GM10266 (cell line): ENCODE results near the gene ALG12.

Source experiments
- DNase-seq: peaks from one replicate; pipeline ENCODE4 v3.0.0; 2012; ENCODE audit errors: extremely low spot score
- CTCF ChIP-seq: IDR thresholded peaks from 2 replicates; pipeline ENCODE4 v1.5.1; 2012; ENCODE audit warnings: mild to moderate bottlenecking, low read depth; ENCODE audit not compliant: control insufficient read depth, insufficient read depth; ENCODE audit errors: missing control alignments

The ALG12 gene

GRCh38 chr22:49872347-49872746, 45.9 kb downstream of the ALG12 start:
- no peak for DNase-seq
- TF ChIP-seq CTCF = no peak

- TF ChIP-seq CTCF = no peak
- DNase-seq = no peak
Measured at GRCh38 chr22:49871482-49871881, 46.8 kb downstream of the ALG12 start.

GRCh38 chr22:49869845-49870712, 48.2 kb downstream of the ALG12 start:
- no peak for DNase-seq
- no peak for TF ChIP-seq CTCF

- no peak for TF ChIP-seq CTCF
- no peak for DNase-seq
Measured at GRCh38 chr22:49869086-49869830, 49.0 kb downstream of the ALG12 start.

- no peak for TF ChIP-seq CTCF
- DNase-seq = no peak
Measured at GRCh38 chr22:49867303-49868265, 50.7 kb downstream of the ALG12 start.

- DNase-seq = no peak
- TF ChIP-seq CTCF = no peak
Measured at GRCh38 chr22:49866646-49867045, 51.6 kb downstream of the ALG12 start.

- no peak for TF ChIP-seq CTCF
- no peak for DNase-seq
Measured at GRCh38 chr22:49866134-49866533, 52.1 kb downstream of the ALG12 start.
